ENCODE data around the gene MXRA8. TPM values are rescaled to one million over a fixed set of nuclear protein-coding genes. Genes with fewer than 3 reads are reported as not detected.
"Not testable (repeated sequence)": the region's sequence is repeated elsewhere in the genome, so short reads cannot be mapped to it uniquely, and the experiment has no call there.

MXRA8 gene
- total RNA-seq, 1 donor from 2014 or later = 60.0 TPM

DNA sequence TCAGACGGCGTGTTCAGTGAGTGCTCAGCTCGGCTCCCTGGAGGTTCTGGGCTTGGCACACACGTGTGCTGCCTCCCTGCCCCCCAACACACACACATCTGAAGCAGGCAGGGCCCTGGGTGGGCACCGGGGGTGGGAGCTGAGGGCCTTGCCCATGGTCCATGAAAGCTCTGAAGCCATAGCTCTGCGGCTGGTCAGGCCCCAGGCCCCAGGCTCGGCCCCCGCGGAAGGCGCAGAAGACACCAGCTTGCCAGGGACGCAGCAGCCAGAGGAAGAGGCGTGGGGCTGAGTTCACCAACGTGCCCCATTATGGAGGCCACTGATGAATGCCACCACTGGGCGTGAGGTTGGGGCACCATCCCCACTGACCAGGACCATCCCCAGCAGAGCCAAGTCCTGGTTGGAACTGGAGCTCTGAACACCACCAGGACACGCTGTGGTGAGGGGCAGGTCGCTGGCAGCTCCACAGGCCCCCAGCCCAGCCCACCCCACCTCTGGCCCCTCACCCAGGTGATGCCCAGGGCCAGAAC, 12.5 kb upstream of the MXRA8 start:
- Histone ChIP-seq H3K9ac (ENCODE audit: low read depth in 1 of 3, low read length in 3 of 3) (no peak overlapping the region), H3K9me3 (ENCODE audit: control insufficient read depth in 3 of 3, low read length in 3 of 3) (no peaks in the 10 kb centered on the region), H3K27ac (ENCODE audit: low read depth, low read length) (no peak overlapping the region), H3K4me3 (ENCODE audit: low read length in 3 of 3) (no peak overlapping the region), H3K27me3 (ENCODE audit: control insufficient read depth in 3 of 3, insufficient read depth in 3 of 3, low read length in 3 of 3) (no peaks in the 10 kb centered on the region), H3K4me1 (ENCODE audit: control insufficient read depth in 3 of 3, insufficient read depth in 3 of 3, low read length in 3 of 3) (peaks cover 28 to 37% (median 32%) of the 10 kb centered on the region in 3 donors), H3K36me3 (ENCODE audit: control insufficient read depth in 3 of 3, insufficient read depth in 3 of 3, low read length in 3 of 3) (peaks cover 11 to 16% (median 13%) of the 10 kb centered on the region in 3 donors)

DNA sequence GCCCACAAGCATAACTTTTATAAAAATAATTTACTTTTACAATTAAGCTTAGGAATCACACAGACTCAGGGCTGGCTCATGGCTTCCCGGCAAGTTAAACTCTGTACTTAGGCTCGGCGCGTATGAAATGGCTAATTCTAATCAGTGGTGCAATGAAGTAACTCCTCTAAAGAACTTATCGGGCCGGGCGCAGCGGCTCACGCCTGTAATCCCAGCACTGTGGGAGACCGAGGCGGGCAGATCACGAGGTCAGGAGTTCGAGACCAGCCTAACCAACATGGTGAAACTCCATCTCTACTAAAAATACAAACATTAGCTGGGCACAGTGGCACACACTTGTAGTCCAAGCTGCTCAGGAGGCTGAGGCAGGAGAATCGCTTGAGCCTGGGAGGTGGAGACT, 11.7 kb upstream of the MXRA8 start:
- not testable (repeated sequence) for H3K27ac ChIP-seq (ENCODE audit: low read depth, low read length); H3K27me3 ChIP-seq (ENCODE audit: control insufficient read depth in 3 of 3, insufficient read depth in 3 of 3, low read length in 3 of 3); H3K9ac ChIP-seq (ENCODE audit: low read depth in 1 of 3, low read length in 3 of 3); H3K4me3 ChIP-seq (ENCODE audit: low read length in 3 of 3); H3K9me3 ChIP-seq (ENCODE audit: control insufficient read depth in 3 of 3, low read length in 3 of 3)
- peaks cover 11 to 16% (median 13%) of the 10 kb centered on the region in 3 donors for H3K36me3 ChIP-seq (ENCODE audit: control insufficient read depth in 3 of 3, insufficient read depth in 3 of 3, low read length in 3 of 3)
- peaks cover 25 to 34% (median 31%) of the 10 kb centered on the region in 3 donors for H3K4me1 ChIP-seq (ENCODE audit: control insufficient read depth in 3 of 3, insufficient read depth in 3 of 3, low read length in 3 of 3)

DNA sequence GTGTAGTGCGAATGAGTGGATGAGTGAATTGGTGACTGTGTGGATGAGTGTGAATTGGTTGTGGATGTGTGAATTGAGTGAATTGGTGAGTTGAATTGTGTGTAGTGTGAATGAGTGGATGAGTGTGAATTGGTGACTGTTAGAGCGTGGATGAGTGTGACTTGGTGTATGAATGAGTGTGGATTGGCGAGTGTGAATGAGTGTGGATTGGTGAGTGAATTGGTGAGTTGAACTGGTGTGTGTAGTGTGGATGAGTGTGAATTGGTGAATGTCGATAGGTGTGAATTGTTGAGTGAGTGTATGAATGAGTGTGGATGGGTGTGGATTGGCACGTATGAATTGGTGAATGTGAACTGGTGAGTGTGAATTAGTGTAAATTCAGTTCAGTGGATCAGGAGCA, 9.0 kb upstream of the MXRA8 start:
- no peaks in the 10 kb centered on the region for H3K9me3 ChIP-seq (ENCODE audit: control insufficient read depth in 3 of 3, low read length in 3 of 3)
- no peak overlapping the region for H3K9ac ChIP-seq (ENCODE audit: low read depth in 1 of 3, low read length in 3 of 3)
- H3K27me3 ChIP-seq (ENCODE audit: control insufficient read depth in 3 of 3, insufficient read depth in 3 of 3, low read length in 3 of 3) = peaks cover 0 to under 1% (median 0%) of the 10 kb centered on the region in 3 donors
- H3K27ac ChIP-seq (ENCODE audit: low read depth, low read length) = no peak overlapping the region
- no peak overlapping the region for H3K4me3 ChIP-seq (ENCODE audit: low read length in 3 of 3)
- H3K4me1 ChIP-seq (ENCODE audit: control insufficient read depth in 3 of 3, insufficient read depth in 3 of 3, low read length in 3 of 3) = peaks cover 8 to 11% (median 11%) of the 10 kb centered on the region in 3 donors
- H3K36me3 ChIP-seq (ENCODE audit: control insufficient read depth in 3 of 3, insufficient read depth in 3 of 3, low read length in 3 of 3) = peaks cover 0 to 2% (median 1%) of the 10 kb centered on the region in 3 donors

DNA sequence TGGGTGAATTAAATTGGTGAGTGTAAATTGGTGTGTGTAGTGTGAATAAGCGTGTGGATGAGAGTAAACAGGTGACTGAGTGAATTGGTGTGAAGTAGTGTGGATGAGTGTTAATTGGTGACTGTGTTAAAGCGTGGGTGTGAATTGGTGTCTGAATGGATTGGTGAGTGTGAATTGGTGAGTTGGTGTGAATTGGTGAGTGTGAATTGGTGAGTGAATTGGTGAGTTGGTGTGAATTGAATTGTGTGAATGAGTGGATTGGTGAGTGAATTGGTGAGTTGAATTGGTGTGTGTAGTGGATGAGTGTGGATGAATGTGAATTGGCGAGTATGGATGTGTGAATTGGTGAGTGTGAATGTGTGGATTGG, 8.3 kb upstream of the MXRA8 start:
- H3K27ac ChIP-seq (ENCODE audit: low read depth, low read length) = no peak overlapping the region
- peaks cover 5 to 10% (median 8%) of the 10 kb centered on the region in 3 donors for H3K4me1 ChIP-seq (ENCODE audit: control insufficient read depth in 3 of 3, insufficient read depth in 3 of 3, low read length in 3 of 3)
- H3K9ac ChIP-seq (ENCODE audit: low read depth in 1 of 3, low read length in 3 of 3) = no peak overlapping the region
- H3K4me3 ChIP-seq (ENCODE audit: low read length in 3 of 3) = no peak overlapping the region
- H3K27me3 ChIP-seq (ENCODE audit: control insufficient read depth in 3 of 3, insufficient read depth in 3 of 3, low read length in 3 of 3) = peaks cover 0 to 6% (median 0%) of the 10 kb centered on the region in 3 donors
- no peaks in the 10 kb centered on the region for H3K9me3 ChIP-seq (ENCODE audit: control insufficient read depth in 3 of 3, low read length in 3 of 3)
- no peaks in the 10 kb centered on the region for H3K36me3 ChIP-seq (ENCODE audit: control insufficient read depth in 3 of 3, insufficient read depth in 3 of 3, low read length in 3 of 3)

DNA sequence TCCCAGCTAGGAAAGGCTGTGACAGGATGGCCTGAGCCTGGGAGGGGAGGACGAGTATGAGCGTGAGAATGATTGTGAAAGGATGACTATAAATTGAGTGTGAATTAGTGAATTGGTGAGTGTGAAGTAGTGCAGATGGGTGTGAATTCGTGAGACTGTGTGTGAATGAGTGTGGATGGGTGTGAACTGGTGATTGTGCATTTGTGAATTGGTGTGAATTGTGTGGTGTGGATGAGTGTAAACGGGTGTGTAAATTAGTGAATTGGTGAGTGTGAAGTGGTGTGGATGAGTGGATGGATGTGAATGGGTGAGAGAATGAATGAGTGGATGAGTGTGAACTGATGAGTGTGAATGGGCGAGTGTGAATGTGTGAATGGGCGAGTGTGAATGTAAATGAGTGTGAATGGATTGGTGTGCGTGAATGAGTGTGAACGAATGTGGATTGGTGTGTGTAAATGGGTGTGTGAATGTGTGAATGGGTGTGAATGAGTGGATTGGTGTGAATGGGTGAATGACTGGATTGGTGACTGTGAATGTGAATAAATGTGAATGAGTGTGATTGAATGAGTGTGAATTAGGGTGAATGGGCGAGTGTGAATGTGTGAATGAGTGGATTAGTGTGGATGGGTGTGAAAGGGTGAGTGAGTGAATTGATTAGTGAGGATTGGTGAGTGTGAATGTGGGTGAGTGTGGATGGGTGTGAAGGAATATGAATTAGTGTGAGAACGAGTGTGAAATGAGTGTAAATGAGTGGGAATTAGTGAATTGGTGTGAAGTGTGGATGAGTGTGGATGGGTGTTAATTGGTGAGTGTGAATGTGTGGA, 7.7 kb upstream of the MXRA8 start:
- Histone ChIP-seq H3K27me3 (ENCODE audit: control insufficient read depth in 3 of 3, insufficient read depth in 3 of 3, low read length in 3 of 3) (peaks cover 0 to 12% (median 2%) of the 10 kb centered on the region in 3 donors), H3K27ac (ENCODE audit: low read depth, low read length) (no peak overlapping the region), H3K9ac (ENCODE audit: low read depth in 1 of 3, low read length in 3 of 3) (no peak overlapping the region), H3K4me1 (ENCODE audit: control insufficient read depth in 3 of 3, insufficient read depth in 3 of 3, low read length in 3 of 3) (peaks cover 5 to 11% (median 9%) of the 10 kb centered on the region in 3 donors), H3K36me3 (ENCODE audit: control insufficient read depth in 3 of 3, insufficient read depth in 3 of 3, low read length in 3 of 3) (no peaks in the 10 kb centered on the region), H3K4me3 (ENCODE audit: low read length in 3 of 3) (no peak overlapping the region), H3K9me3 (ENCODE audit: control insufficient read depth in 3 of 3, low read length in 3 of 3) (no peaks in the 10 kb centered on the region)

DNA sequence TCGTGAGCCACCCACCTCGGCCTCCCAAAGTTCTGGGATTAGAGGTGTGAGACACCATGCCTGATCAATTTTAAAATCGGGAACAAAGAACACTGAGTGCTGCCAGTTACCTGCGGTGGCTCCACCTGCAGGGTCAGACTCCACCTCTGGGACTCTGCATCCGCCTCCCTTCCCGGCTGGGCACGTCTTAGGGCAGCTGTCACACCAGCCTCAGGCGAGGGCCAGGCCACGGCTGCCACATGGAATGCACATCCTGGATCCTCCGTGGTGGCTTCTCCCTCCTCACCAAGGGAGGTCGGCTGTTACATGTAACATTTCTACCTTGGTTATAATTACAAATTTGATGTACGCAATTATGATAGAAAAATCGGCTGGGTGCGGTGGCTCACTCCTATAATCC, 5.9 kb upstream of the MXRA8 start:
- peaks cover 18 to 28% (median 22%) of the 10 kb centered on the region in 3 donors for H3K4me1 ChIP-seq (ENCODE audit: control insufficient read depth in 3 of 3, insufficient read depth in 3 of 3, low read length in 3 of 3)
- no peak overlapping the region for H3K4me3 ChIP-seq (ENCODE audit: low read length in 3 of 3)
- no peak overlapping the region for H3K27ac ChIP-seq (ENCODE audit: low read depth, low read length)
- no peaks in the 10 kb centered on the region for H3K36me3 ChIP-seq (ENCODE audit: control insufficient read depth in 3 of 3, insufficient read depth in 3 of 3, low read length in 3 of 3)
- H3K9ac ChIP-seq (ENCODE audit: low read depth in 1 of 3, low read length in 3 of 3) = no peak overlapping the region
- no peaks in the 10 kb centered on the region for H3K9me3 ChIP-seq (ENCODE audit: control insufficient read depth in 3 of 3, low read length in 3 of 3)
- peaks cover 0 to 24% (median 5%) of the 10 kb centered on the region in 3 donors for H3K27me3 ChIP-seq (ENCODE audit: control insufficient read depth in 3 of 3, insufficient read depth in 3 of 3, low read length in 3 of 3)

DNA sequence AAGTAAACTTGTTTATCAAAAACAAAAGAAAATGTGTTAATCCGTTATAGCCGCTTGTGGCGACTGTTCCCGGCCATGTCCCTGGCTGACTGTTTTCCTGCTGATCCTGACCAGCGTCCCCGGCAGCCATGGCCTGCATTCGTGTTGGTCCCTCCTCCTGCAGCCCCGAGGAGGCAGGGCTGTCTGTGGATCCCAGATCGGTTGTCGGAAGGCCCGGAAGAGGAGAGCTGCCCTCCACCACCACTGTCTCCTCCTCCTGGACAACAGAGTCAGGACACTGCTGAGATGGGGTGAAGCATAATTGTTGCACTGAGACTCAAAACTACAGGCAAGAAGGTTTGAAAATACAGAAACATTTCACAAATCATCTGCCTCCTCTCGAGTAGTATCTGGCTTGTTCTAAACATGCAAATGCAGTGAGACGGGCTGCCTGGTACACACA, 3.6 kb upstream of the MXRA8 start:
- H3K4me1 ChIP-seq (ENCODE audit: control insufficient read depth in 3 of 3, insufficient read depth in 3 of 3, low read length in 3 of 3) = peaks cover 23 to 46% (median 34%) of the 10 kb centered on the region in 3 donors
- no peaks in the 10 kb centered on the region for H3K36me3 ChIP-seq (ENCODE audit: control insufficient read depth in 3 of 3, insufficient read depth in 3 of 3, low read length in 3 of 3)
- peak overlapping the region; percentile 62 for H3K27ac ChIP-seq (ENCODE audit: low read depth, low read length)
- H3K4me3 ChIP-seq (ENCODE audit: low read length in 3 of 3) = peak overlapping the region in 1 of 3 donors; percentile 16
- peaks cover 0 to 42% (median 12%) of the 10 kb centered on the region in 3 donors for H3K27me3 ChIP-seq (ENCODE audit: control insufficient read depth in 3 of 3, insufficient read depth in 3 of 3, low read length in 3 of 3)
- peak overlapping the region; percentile 50 to 60 (median 54) for H3K9ac ChIP-seq (ENCODE audit: low read depth in 1 of 3, low read length in 3 of 3)
- H3K9me3 ChIP-seq (ENCODE audit: control insufficient read depth in 3 of 3, low read length in 3 of 3) = no peaks in the 10 kb centered on the region

DNA sequence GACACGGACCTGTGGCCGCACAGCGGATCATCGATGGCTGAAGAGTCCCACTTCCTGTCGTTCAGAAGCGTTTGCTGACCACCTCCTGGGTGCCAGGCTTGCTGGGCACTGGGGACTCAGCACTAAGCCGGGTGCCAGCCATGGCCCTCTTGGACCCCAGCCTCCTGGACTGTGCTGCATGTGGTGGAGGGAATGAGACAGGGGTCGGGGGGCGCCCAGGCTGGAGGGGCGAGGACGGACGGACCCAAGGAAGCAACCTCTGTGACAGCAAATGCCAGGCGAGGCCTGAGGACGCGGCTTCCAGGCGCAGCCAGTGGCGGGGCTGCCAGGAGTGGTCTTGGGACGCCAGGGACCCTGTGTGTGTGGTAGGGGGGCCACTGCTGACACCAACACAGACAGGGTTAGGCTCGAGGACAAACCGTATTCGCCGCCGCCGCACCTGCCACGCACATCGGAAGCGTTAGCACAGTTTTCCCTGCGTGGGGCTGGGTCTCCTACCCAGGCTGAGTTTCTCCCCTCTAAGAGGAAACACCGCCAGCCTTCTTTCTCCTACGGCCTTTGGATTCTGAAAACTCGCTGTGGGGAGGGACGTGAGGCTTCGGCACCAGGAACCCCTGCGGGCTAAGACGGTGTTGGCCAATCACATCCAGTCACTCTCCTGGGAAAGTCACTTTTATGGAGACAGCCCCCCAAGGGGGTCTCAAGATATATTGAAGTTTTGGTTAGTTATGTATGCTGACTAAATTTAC, 3.1 kb upstream of the MXRA8 start:
- Histone ChIP-seq H3K36me3 (ENCODE audit: control insufficient read depth in 3 of 3, insufficient read depth in 3 of 3, low read length in 3 of 3) (no peaks in the 10 kb centered on the region), H3K27ac (ENCODE audit: low read depth, low read length) (peak overlapping the region; percentile 62), H3K4me3 (ENCODE audit: low read length in 3 of 3) (peak overlapping the region; percentile 9 to 70 (median 66)), H3K9me3 (ENCODE audit: control insufficient read depth in 3 of 3, low read length in 3 of 3) (no peaks in the 10 kb centered on the region), H3K4me1 (ENCODE audit: control insufficient read depth in 3 of 3, insufficient read depth in 3 of 3, low read length in 3 of 3) (peaks cover 27 to 50% (median 38%) of the 10 kb centered on the region in 3 donors), H3K9ac (ENCODE audit: low read depth in 1 of 3, low read length in 3 of 3) (peak overlapping the region; percentile 50 to 63 (median 60)), H3K27me3 (ENCODE audit: control insufficient read depth in 3 of 3, insufficient read depth in 3 of 3, low read length in 3 of 3) (peaks cover 0 to 46% (median 16%) of the 10 kb centered on the region in 3 donors)

DNA sequence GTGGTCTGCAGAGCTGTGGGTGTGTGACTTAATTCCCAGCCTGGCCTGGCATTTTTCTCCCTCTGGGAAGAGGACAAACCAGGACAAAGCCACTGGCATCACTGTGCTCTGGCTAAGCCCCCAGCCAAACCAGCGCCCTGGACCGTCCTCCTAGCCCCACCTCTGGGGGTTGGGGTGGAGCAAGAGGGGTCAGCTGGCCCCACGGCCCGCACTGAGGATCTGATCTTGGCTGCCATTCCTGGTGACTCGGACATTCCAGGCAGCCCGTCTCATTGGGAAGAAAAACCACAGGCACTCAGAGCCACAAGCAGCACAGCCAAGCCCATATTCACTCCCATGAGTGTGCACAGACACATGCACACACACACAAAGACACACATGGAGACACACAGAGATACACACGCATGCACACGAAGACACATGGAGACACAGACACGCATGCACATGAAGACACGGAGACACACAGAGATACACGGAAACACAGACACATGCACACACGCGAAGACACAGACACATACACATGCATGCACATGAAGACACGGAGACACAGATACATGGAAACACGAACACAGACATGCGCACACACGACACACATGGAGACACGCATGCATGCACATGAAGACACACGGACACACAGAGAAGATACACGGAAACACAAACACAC, 2.3 kb upstream of the MXRA8 start:
- peaks cover 0 to 46% (median 16%) of the 10 kb centered on the region in 3 donors for H3K27me3 ChIP-seq (ENCODE audit: control insufficient read depth in 3 of 3, insufficient read depth in 3 of 3, low read length in 3 of 3)
- no peaks in the 10 kb centered on the region for H3K36me3 ChIP-seq (ENCODE audit: control insufficient read depth in 3 of 3, insufficient read depth in 3 of 3, low read length in 3 of 3)
- peak overlapping the region; percentile 9 to 70 (median 66) for H3K4me3 ChIP-seq (ENCODE audit: low read length in 3 of 3)
- H3K4me1 ChIP-seq (ENCODE audit: control insufficient read depth in 3 of 3, insufficient read depth in 3 of 3, low read length in 3 of 3) = peaks cover 27 to 50% (median 38%) of the 10 kb centered on the region in 3 donors
- H3K9me3 ChIP-seq (ENCODE audit: control insufficient read depth in 3 of 3, low read length in 3 of 3) = no peaks in the 10 kb centered on the region
- H3K9ac ChIP-seq (ENCODE audit: low read depth in 1 of 3, low read length in 3 of 3) = peak overlapping the region in 2 of 3 donors; percentile 60 to 63
- peak overlapping the region; percentile 62 for H3K27ac ChIP-seq (ENCODE audit: low read depth, low read length)
